HEK293T (cell line): Measurements from ENCODE around the gene GYPB.
"Not testable (repeated sequence)": the region's sequence is repeated elsewhere in the genome, so short reads cannot be mapped to it uniquely, and the experiment has no call there.

Source experiments
- CTCF ChIA-PET: fragments of 350-600 bp; formaldehyde crosslinking; extraction: SDS; loops from one replicate; lab custom pipeline; 2021; ENCODE audit warnings: antibody characterized with exemption, inconsistent platforms; lab: Yijun Ruan, JAX
- POLR2A ChIA-PET: fragments of 350-600 bp; formaldehyde crosslinking; extraction: SDS; loops from one replicate; lab custom pipeline; 2020; ENCODE audit warnings: antibody characterized with exemption, inconsistent platforms; lab: Yijun Ruan, JAX
- DNase-seq: peaks from one replicate; pipeline ENCODE4 v3.0.0; 2012; ENCODE audit warnings: mixed read lengths; ENCODE audit errors: extremely low spot score
- BHLHE40 ChIP-seq: fragments of 450-650 bp; IDR thresholded peaks from 2 replicates; pipeline ENCODE4 v1.6.1; 2016; ENCODE audit warnings: mild to moderate bottlenecking, moderate library complexity, borderline replicate concordance
- CTBP1 ChIP-seq: fragments of 450-650 bp; IDR thresholded peaks from 2 replicates; pipeline ENCODE4 v1.6.1; 2016; ENCODE audit warnings: borderline replicate concordance
- ELF4 ChIP-seq: fragments of 450-650 bp; IDR thresholded peaks from 2 replicates; pipeline ENCODE4 v1.6.1; 2017; ENCODE audit warnings: antibody characterized with exemption
- FOXA1 ChIP-seq: fragments of 450-650 bp; IDR thresholded peaks from 2 replicates; pipeline ENCODE4 v1.6.1; 2016; ENCODE audit warnings: mild to moderate bottlenecking
- HDGF ChIP-seq: fragments of 450-650 bp; IDR thresholded peaks from 2 replicates; pipeline ENCODE4 v1.6.1; 2017; ENCODE audit warnings: antibody characterized with exemption, borderline replicate concordance
- L3MBTL2 ChIP-seq: fragments of 450-650 bp; conservative IDR thresholded peaks from 2 replicates; pipeline ENCODE4 v1.6.1; 2016; ENCODE audit warnings: mild to moderate bottlenecking
- PKNOX1 ChIP-seq: fragments of 450-650 bp; IDR thresholded peaks from 2 replicates; pipeline ENCODE4 v1.6.1; 2016
- SP1 ChIP-seq: fragments of 450-650 bp; IDR thresholded peaks from 2 replicates; pipeline ENCODE4 v1.6.1; 2017
- TARDBP ChIP-seq: fragments of 450-650 bp; IDR thresholded peaks from 2 replicates; pipeline ENCODE4 v1.6.1; 2016

GYPB gene

GRCh38 chr4:144019277-144019676 lies at the start of gene GYPB:
TSS of gene GYPB (minus strand) at chr4:144019380. CDS start at chr4:144019287, 93 bp downstream.
- POLR2A ChIA-PET, CTCF ChIA-PET, DNase-seq: not testable (repeated sequence)

GRCh38 chr4:144061556-144061955 lies 42.4 kb upstream of the GYPB start:
- CTCF ChIA-PET, DNase-seq, POLR2A ChIA-PET: not testable (repeated sequence)

- CTCF ChIA-PET, DNase-seq, POLR2A ChIA-PET: not testable (repeated sequence)
These were observed 41.2 kb upstream of the GYPB start for GRCh38 chr4:144060234-144060859.

- POLR2A ChIA-PET, result no interaction called here
- CTCF ChIA-PET, result no interaction called here
- no peak for DNase-seq
- no peak for TF ChIP-seq PKNOX1
- no peak for TF ChIP-seq ELF4
- TF ChIP-seq CTBP1, result no peak
- no peak for TF ChIP-seq BHLHE40
- no peak for TF ChIP-seq FOXA1
- no peak for TF ChIP-seq L3MBTL2
- no peak for TF ChIP-seq HDGF
- TF ChIP-seq SP1, result no peak
- TF ChIP-seq TARDBP, result no peak
These were observed 37.6 kb upstream of the GYPB start for GRCh38 chr4:144056800-144057199.

- CTCF ChIA-PET, DNase-seq, POLR2A ChIA-PET: not testable (repeated sequence)
These were observed 36.2 kb upstream of the GYPB start for GRCh38 chr4:144055336-144055735.

GRCh38 chr4:144051494-144051893 lies 32.3 kb upstream of the GYPB start:
- DNase-seq, POLR2A ChIA-PET, CTCF ChIA-PET: not testable (repeated sequence)

- POLR2A ChIA-PET, DNase-seq, CTCF ChIA-PET: not testable (repeated sequence)
These were observed 31.5 kb upstream of the GYPB start for GRCh38 chr4:144050631-144051030.

- POLR2A ChIA-PET, DNase-seq, CTCF ChIA-PET: not testable (repeated sequence)
These were observed 30.6 kb upstream of the GYPB start for GRCh38 chr4:144049495-144050424.

- POLR2A ChIA-PET, CTCF ChIA-PET, DNase-seq: not testable (repeated sequence)
These were observed 25.8 kb upstream of the GYPB start for GRCh38 chr4:144044936-144045335.

- CTCF ChIA-PET, POLR2A ChIA-PET, DNase-seq: not testable (repeated sequence)
These were observed 13.4 kb upstream of the GYPB start for GRCh38 chr4:144032580-144032979.

GRCh38 chr4:144031875-144032274 lies 12.7 kb upstream of the GYPB start:
- CTCF ChIA-PET, POLR2A ChIA-PET: not testable (repeated sequence)

GRCh38 chr4:144031369-144031768 lies 12.2 kb upstream of the GYPB start:
- POLR2A ChIA-PET, CTCF ChIA-PET, DNase-seq: not testable (repeated sequence)

More at GRCh38 chr4:144031875-144032274, 12.7 kb upstream of the GYPB start:
- DNase-seq, result not testable (repeated sequence)

- CTCF ChIA-PET, result interaction anchor here (0.6 kb wide), 1 partner anchor 1045 kb away, joined by 4 read pairs; no protein-coding TSS in a partner anchor
- DNase-seq, POLR2A ChIA-PET: not testable (repeated sequence)
These were observed 11.5 kb upstream of the GYPB start for GRCh38 chr4:144030708-144031107.

- CTCF ChIA-PET, DNase-seq, POLR2A ChIA-PET: not testable (repeated sequence)
These were observed 7.5 kb upstream of the GYPB start for GRCh38 chr4:144026682-144027081.

- DNase-seq, CTCF ChIA-PET, POLR2A ChIA-PET: not testable (repeated sequence)
These were observed 5.3 kb upstream of the GYPB start for GRCh38 chr4:144024399-144025053.
